HepG2 (cell line): Measurements from ENCODE around the gene VPS11. TPM values are rescaled to one million over a fixed set of nuclear protein-coding genes. Genes with fewer than 3 reads are reported as not detected.

Experiments used
- EHMT2 ChIP-seq: fragments of 200-600 bp; sonication (generic); IDR thresholded peaks from 2 replicates; pipeline ENCODE4 v1.7.0; 2017; ENCODE audit warnings: antibody characterized with exemption, low read depth, low read length, borderline replicate concordance
- ERF ChIP-seq: IDR thresholded peaks from 2 replicates; pipeline ENCODE4 v1.6.1; 2018; ENCODE audit warnings: missing biosample characterization, missing genetic modification reagents
- HOXA9 ChIP-seq: sonication (generic); formaldehyde crosslinking; IDR thresholded peaks from 2 replicates; pipeline ENCODE4 v1.8.1; 2022; ENCODE audit warnings: missing genetic modification reagents, mild to moderate bottlenecking, moderate library complexity, borderline replicate concordance
- POLR2AphosphoS2 ChIP-seq: IDR thresholded peaks from 2 replicates; pipeline ENCODE4 v1.6.1; 2011; ENCODE audit warnings: low read depth, low read length, improper control_type of control experiment
- TCF7 ChIP-seq: sonication (generic); IDR thresholded peaks from 2 replicates; pipeline ENCODE4 v1.6.1; 2016; ENCODE audit warnings: antibody characterized with exemption, low read depth
- ZFP82 ChIP-seq: sonication (generic); formaldehyde crosslinking; IDR thresholded peaks from 2 replicates; pipeline ENCODE4 v1.5.1; 2020; ENCODE audit warnings: mild to moderate bottlenecking, missing genetic modification reagents, borderline replicate concordance
- ZNF570 ChIP-seq: sonication (generic); formaldehyde crosslinking; IDR thresholded peaks from 2 replicates; pipeline ENCODE4 v1.4.0; 2020; ENCODE audit warnings: mild to moderate bottlenecking, missing genetic modification reagents, borderline replicate concordance
- ZNF572 ChIP-seq: sonication (generic); formaldehyde crosslinking; IDR thresholded peaks from 2 replicates; pipeline ENCODE4 v1.5.1; 2020; ENCODE audit warnings: mild to moderate bottlenecking, missing genetic modification reagents
- ZNF766 ChIP-seq: sonication (generic); formaldehyde crosslinking; IDR thresholded peaks from 2 replicates; pipeline ENCODE4 v1.5.0; 2020; ENCODE audit warnings: missing genetic modification reagents, borderline replicate concordance
- ZNF772 ChIP-seq: sonication (generic); formaldehyde crosslinking; IDR thresholded peaks from 2 replicates; pipeline ENCODE4 v1.5.0; 2020; ENCODE audit warnings: mild to moderate bottlenecking, missing genetic modification reagents
- ZNF841 ChIP-seq: sonication (generic); formaldehyde crosslinking; IDR thresholded peaks from 2 replicates; pipeline ENCODE4 v1.8.1; 2023; ENCODE audit warnings: missing genetic modification reagents, borderline replicate concordance
- polyA plus RNA-seq, 8 experiments: library from polyadenylated mRNA; depleted of rRNA in 3 of 8; stranded (reverse) in 7 of 8; unstranded in 1 of 8; fragments of >200 nt; fragmentation: Illumina TruSeq in 4 of 8; extraction: Trizol in 4 of 8; gene quantifications; 2 replicates each; pipeline versions ENCODE4 v1.2.1 to v1.2.3, GENCODE V29; 2011 to 2016; ENCODE audit warnings: low read depth in 4 of 8, missing spikeins in 1 of 8, mixed read lengths in 1 of 8; ENCODE audit not compliant: insufficient read depth in 1 of 8
- total RNA-seq, 5 experiments: library from RNA; depleted of rRNA; stranded (reverse); fragments of >200 nt; fragmentation: Illumina TruSeq; extraction: Trizol; gene quantifications; 2 replicates each; pipeline ENCODE4 v1.2.3, GENCODE V29; 2016; ENCODE audit warnings: low read depth in 1 of 5
- TF ChIP-seq, protein P1 (sequence below): sonication (generic); formaldehyde crosslinking; IDR thresholded peaks from 2 replicates; pipeline ENCODE4 v1.5.0; 2020; ENCODE audit warnings: missing genetic modification reagents
- TF ChIP-seq, protein P2 (sequence below): sonication (generic); formaldehyde crosslinking; IDR thresholded peaks from 2 replicates; pipeline ENCODE4 v1.8.1; 2023; ENCODE audit warnings: missing genetic modification reagents, inconsistent platforms, borderline replicate concordance
- TF ChIP-seq, protein P3 (sequence below): sonication (generic); formaldehyde crosslinking; IDR thresholded peaks from 2 replicates; pipeline ENCODE4 v1.8.0; 2022; ENCODE audit warnings: mild to moderate bottlenecking, missing genetic modification reagents, moderate library complexity

VPS11 gene
- total and polyA plus RNA-seq, 2 of the 13 experiments (the other 11 are each of a cell fraction or from before 2014, with no cell fraction given) = 13.7 to 21.6 TPM

DNA sequence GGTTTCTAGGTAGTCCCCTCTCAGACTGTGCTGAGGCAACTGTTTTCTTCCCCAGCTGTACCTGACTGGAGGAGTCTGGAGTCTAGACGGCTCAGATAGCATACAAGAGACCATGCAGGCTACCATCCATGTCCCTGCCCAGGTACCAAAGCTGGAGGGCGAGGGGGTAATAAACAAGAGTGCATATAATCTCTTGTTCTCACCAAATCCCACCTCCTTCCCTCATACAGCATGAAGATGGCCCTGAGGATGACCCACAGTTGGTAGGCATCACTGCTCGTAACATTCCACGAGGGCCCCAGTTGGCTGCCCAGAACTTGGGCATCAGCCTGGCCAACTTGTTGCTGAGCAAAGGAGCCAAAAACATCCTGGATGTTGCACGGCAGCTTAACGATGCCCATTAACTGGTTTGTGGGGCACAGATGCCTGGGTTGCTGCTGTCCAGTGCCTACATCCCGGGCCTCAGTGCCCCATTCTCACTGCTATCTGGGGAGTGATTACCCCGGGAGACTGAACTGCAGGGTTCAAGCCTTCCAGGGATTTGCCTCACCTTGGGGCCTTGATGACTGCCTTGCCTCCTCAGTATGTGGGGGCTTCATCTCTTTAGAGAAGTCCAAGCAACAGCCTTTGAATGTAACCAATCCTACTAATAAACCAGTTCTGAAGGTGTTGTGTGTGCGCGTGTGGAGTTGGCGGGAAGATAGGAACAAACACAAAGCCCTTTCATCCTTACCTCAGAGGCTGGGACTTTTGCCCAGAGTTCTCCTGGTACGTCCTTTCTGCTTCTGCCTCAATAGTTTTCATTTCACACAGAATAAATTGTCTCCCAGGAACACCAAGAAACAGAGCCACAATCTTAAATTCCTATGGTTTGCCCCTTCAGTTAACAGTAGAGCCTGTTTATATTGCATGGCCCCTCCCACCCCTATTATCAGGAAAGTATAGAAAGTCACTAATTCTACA lies 25.5 kb downstream of the VPS11 start (continued):
- TF ChIP-seq, protein P1, sequence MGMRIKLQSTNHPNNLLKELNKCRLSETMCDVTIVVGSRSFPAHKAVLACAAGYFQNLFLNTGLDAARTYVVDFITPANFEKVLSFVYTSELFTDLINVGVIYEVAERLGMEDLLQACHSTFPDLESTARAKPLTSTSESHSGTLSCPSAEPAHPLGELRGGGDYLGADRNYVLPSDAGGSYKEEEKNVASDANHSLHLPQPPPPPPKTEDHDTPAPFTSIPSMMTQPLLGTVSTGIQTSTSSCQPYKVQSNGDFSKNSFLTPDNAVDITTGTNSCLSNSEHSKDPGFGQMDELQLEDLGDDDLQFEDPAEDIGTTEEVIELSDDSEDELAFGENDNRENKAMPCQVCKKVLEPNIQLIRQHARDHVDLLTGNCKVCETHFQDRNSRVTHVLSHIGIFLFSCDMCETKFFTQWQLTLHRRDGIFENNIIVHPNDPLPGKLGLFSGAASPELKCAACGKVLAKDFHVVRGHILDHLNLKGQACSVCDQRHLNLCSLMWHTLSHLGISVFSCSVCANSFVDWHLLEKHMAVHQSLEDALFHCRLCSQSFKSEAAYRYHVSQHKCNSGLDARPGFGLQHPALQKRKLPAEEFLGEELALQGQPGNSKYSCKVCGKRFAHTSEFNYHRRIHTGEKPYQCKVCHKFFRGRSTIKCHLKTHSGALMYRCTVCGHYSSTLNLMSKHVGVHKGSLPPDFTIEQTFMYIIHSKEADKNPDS (CRISPR knock-in tag) = no peak
- TF ChIP-seq, protein P2, sequence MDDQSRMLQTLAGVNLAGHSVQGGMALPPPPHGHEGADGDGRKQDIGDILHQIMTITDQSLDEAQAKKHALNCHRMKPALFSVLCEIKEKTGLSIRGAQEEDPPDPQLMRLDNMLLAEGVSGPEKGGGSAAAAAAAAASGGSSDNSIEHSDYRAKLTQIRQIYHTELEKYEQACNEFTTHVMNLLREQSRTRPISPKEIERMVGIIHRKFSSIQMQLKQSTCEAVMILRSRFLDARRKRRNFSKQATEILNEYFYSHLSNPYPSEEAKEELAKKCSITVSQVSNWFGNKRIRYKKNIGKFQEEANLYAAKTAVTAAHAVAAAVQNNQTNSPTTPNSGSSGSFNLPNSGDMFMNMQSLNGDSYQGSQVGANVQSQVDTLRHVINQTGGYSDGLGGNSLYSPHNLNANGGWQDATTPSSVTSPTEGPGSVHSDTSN (CRISPR knock-in tag) = no peak
- TF ChIP-seq ZFP82 (CRISPR knock-in tag) (no peak), POLR2AphosphoS2 (no peak), ERF (CRISPR knock-in tag) (no peak), ZNF570 (CRISPR knock-in tag) (no peak), ZNF766 (CRISPR knock-in tag) (no peak), ZNF772 (CRISPR knock-in tag) (no peak), ZNF572 (CRISPR knock-in tag) (no peak), HOXA9 (CRISPR knock-in tag) (no peak), ZNF841 (CRISPR knock-in tag) (no peak), EHMT2 (no peak), TCF7 (peak; percentile 33; the same call in 1 of the 2 replicates)
- TF ChIP-seq, protein P3, sequence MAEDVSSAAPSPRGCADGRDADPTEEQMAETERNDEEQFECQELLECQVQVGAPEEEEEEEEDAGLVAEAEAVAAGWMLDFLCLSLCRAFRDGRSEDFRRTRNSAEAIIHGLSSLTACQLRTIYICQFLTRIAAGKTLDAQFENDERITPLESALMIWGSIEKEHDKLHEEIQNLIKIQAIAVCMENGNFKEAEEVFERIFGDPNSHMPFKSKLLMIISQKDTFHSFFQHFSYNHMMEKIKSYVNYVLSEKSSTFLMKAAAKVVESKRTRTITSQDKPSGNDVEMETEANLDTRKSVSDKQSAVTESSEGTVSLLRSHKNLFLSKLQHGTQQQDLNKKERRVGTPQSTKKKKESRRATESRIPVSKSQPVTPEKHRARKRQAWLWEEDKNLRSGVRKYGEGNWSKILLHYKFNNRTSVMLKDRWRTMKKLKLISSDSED (CRISPR knock-in tag) = no peak
- TF ChIP-seq, all 625 proteins: peak for 21
